Stimulated activated CD8-positive, alpha-beta memory T cell treated with anti-CD3 and anti-CD28 coated beads, Interleukin-4, amount 100 ng/mL, for 24 hours (primary cell): ENCODE data around the gene JARID2.

Experiments
- DNase-seq: peaks from one replicate; pipeline ENCODE4 v3.0.0-alpha.2; 2020; ENCODE audit warnings: low read depth

JARID2 gene

GRCh38 chr6:15509335-15509933 is 263.6 kb downstream of the JARID2 start:
- no peak for DNase-seq

- no peak for DNase-seq
Measured at GRCh38 chr6:15510121-15510520, 264.3 kb downstream of the JARID2 start.

- DNase-seq, result no peak
Measured at GRCh38 chr6:15510536-15511247, 264.8 kb downstream of the JARID2 start.

- no peak for DNase-seq
Measured at GRCh38 chr6:15511248-15512125, 265.6 kb downstream of the JARID2 start.

- DNase-seq, result no peak
Measured at GRCh38 chr6:15512126-15512525, 266.3 kb downstream of the JARID2 start.

GRCh38 chr6:15512721-15513120 is 266.9 kb downstream of the JARID2 start:
- no peak for DNase-seq

- DNase-seq, result no peak
Measured at GRCh38 chr6:15513131-15513771, 267.4 kb downstream of the JARID2 start.

GRCh38 chr6:15513801-15514711 is 268.2 kb downstream of the JARID2 start:
- DNase-seq, result no peak

- no peak for DNase-seq
Measured at GRCh38 chr6:15515226-15515625, 269.4 kb downstream of the JARID2 start.

GRCh38 chr6:15515660-15516375 is 269.9 kb downstream of the JARID2 start:
- no peak for DNase-seq

- DNase-seq, result no peak
Measured at GRCh38 chr6:15516378-15516777, 270.5 kb downstream of the JARID2 start.

- no peak for DNase-seq
Measured at GRCh38 chr6:15516923-15517560, 271.2 kb downstream of the JARID2 start.

- DNase-seq, result no peak
Measured at GRCh38 chr6:15517600-15517999, 271.7 kb downstream of the JARID2 start.

GRCh38 chr6:15518057-15518456 is 272.2 kb downstream of the JARID2 start:
- no peak for DNase-seq

GRCh38 chr6:15518878-15519277 is 273.0 kb downstream of the JARID2 start:
- no peak for DNase-seq

- DNase-seq, result no peak
Measured at GRCh38 chr6:15519681-15520080, 273.8 kb downstream of the JARID2 start.

GRCh38 chr6:15520626-15521203 is 274.8 kb downstream of the JARID2 start:
- no peak for DNase-seq

- no peak for DNase-seq
Measured at GRCh38 chr6:15521582-15521981, 275.7 kb downstream of the JARID2 start.

GRCh38 chr6:15522026-15522425 is 276.2 kb downstream of the JARID2 start:
- no peak for DNase-seq

- DNase-seq, result no peak
Measured at GRCh38 chr6:15522427-15522826, 276.6 kb downstream of the JARID2 start.
